ENCODE results near the gene IL11RA. TPM values are rescaled to one million over a fixed set of nuclear protein-coding genes. Genes with fewer than 3 reads are reported as not detected.

IL11RA gene
- polyA plus RNA-seq, 4 donors = 10.3 to 40.0 (median 25.3) TPM

DNA sequence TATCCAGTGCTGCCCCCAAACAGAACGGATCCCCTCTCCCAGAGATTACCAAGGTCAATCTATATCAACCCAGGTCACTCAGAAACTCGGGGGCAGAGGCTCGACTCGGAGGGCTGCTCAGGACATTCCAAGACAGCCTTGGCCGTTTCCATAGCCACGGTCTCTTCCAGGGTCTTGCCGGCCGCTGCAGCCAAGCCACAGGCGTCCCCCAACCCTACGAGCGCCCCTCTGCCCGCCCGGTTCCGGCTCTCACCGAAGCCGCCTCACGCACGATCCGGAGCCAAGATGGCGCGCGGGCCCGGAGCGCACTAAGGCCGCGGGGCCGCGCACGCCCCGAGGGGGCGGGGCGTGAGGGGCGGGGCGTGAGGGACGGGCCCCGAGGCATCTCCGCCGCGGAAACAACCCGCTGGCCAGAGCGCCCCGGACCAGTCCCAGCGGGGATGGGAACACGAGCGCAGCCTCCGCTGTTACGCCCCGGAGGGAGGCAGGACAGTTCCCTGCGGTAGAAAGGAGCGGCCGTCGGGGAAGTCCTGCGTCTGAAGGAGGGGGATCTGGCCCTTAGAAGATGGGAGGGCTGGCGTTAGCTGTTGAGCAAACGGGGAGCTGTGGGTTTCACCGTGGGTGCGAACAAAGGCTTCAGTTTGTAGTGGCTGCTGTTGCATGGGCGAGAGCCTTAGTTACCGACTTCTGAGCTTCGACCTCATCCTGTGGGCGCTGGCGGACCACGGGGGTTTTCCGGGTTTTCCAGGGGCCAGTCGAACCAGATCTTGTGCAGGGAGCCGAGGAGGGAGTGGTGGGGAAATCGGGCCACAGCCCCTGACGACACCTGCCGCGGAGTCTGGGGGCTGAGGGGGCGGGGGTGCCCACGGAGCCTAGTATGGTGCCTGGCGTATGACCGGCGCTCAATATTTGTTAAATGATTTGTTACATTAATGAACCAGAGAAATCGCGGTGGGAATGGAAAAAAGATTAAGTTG is 39.9 kb upstream of the IL11RA start, which contains the start of gene RPP25L:
RPP25L (minus strand) TSS at position 287 of the 977 bp plus-strand sequence. CDS start 801 bp downstream, outside the sequence.
- Histone ChIP-seq H3K27ac (ENCODE audit: low read depth in 1 of 3, low read length in 2 of 3) (peak within 1 kb of the TSS; percentile 60 to 94 (median 64)), H3K9me3 (ENCODE audit: control insufficient read depth in 2 of 2, insufficient read depth in 1 of 2, low read depth in 1 of 2, low read length in 1 of 2) (no peaks in the 10 kb centered on the region), H3K36me3 (ENCODE audit: control insufficient read depth in 3 of 3, insufficient read depth in 2 of 3, low read depth in 1 of 3, low read length in 3 of 3) (peaks cover 4 to 40% (median 5%) of the 10 kb centered on the region in 3 donors), H3K4me3 (ENCODE audit: low read depth in 1 of 3, low read length in 3 of 3) (peak within 1 kb of the TSS; percentile 72 to 86 (median 75)), H3K27me3 (ENCODE audit: control insufficient read depth in 3 of 3, insufficient read depth in 3 of 3, low read length in 3 of 3) (no peaks in the 10 kb centered on the region), H3K4me1 (ENCODE audit: control insufficient read depth in 3 of 3, insufficient read depth in 2 of 3, low read depth in 1 of 3, low read length in 2 of 3) (peaks cover 0 to 27% (median 6%) of the 10 kb centered on the region in 3 donors)
- 0 to 1% (median 0%) methylated on average over 72 to 77 of the region's 77 CpGs for WGBS, 3 donors
- DNase-seq (peak; percentile 90 to 95), FAIRE-seq (no peak)

DNA sequence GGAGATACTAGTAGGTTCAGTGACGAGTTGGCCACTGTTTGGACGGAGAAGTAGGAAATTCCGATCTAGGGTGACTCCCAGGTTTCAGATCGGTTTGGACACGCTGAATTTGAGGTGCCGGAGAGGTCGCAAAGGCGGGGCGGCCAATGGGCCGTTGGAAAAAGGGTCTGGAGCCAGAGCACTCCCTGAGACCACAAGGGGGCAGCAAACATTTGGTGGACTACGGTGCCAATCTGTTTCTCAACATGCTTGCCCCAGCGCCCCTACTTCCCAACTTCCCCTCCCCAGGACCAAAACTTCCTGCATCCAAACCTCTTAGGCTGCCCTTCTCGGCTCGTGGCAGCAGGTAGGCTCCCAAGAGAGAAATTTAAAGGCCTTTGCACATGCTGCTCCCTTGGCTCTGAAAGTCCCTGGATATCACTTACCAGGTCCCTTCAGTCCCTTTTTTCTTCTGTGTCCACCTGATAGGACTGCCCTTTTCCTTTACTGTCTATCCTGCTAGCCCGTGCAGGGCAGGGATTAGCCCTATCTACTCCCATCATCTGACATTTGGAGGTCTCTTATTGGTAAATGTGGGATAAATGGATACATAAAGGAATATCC is 39.1 kb upstream of the IL11RA start:
- Histone ChIP-seq H3K4me1 (ENCODE audit: control insufficient read depth in 3 of 3, insufficient read depth in 2 of 3, low read depth in 1 of 3, low read length in 2 of 3) (peaks cover 0 to 22% (median 6%) of the 10 kb centered on the region in 3 donors), H3K9me3 (ENCODE audit: control insufficient read depth in 2 of 2, insufficient read depth in 1 of 2, low read depth in 1 of 2, low read length in 1 of 2) (no peaks in the 10 kb centered on the region), H3K4me3 (ENCODE audit: low read depth in 1 of 3, low read length in 3 of 3) (peak overlapping the region; percentile 40 to 86 (median 75)), H3K27ac (ENCODE audit: low read depth in 1 of 3, low read length in 2 of 3) (no peak overlapping the region), H3K36me3 (ENCODE audit: control insufficient read depth in 3 of 3, insufficient read depth in 2 of 3, low read depth in 1 of 3, low read length in 3 of 3) (peaks cover 8 to 46% (median 11%) of the 10 kb centered on the region in 3 donors), H3K27me3 (ENCODE audit: control insufficient read depth in 3 of 3, insufficient read depth in 3 of 3, low read length in 3 of 3) (no peaks in the 10 kb centered on the region)
- 1 to 2% (median 1%) methylated on average over 15 of the region's 15 CpGs for WGBS, 3 donors
- no peak for FAIRE-seq
- DNase-seq = peak; percentile 82 to 86

DNA sequence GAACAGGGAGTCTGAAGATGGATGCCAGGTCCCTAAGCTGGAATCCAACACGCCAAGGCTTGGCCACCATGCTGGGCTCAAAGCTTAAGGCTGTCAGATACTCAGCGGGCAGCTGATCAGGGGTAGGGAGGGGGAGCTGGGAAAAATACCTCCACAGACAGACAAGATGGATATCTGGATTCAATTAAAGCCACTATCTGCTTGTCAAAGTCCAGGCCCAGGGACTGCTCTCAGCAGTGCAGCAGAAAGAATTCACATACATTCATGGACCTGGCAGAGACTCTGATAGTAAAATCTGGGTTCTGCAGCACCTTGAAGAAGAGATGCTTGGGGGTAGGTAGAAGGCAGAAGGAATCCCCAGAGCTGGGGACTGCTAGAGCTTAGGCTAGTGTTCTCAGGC is 36.9 kb upstream of the IL11RA start:
- WGBS, 3 donors = 95% methylated on average over 2 of the region's 2 CpGs
- no peak for FAIRE-seq
- no peak overlapping the region for H3K4me3 ChIP-seq (ENCODE audit: low read depth in 1 of 3, low read length in 3 of 3)
- no peak for DNase-seq
- no peak overlapping the region for H3K27ac ChIP-seq (ENCODE audit: low read depth in 1 of 3, low read length in 2 of 3)
- H3K4me1 ChIP-seq (ENCODE audit: control insufficient read depth in 3 of 3, insufficient read depth in 2 of 3, low read depth in 1 of 3, low read length in 2 of 3) = peaks cover 0 to 28% (median 10%) of the 10 kb centered on the region in 3 donors
- H3K9me3 ChIP-seq (ENCODE audit: control insufficient read depth in 2 of 2, insufficient read depth in 1 of 2, low read depth in 1 of 2, low read length in 1 of 2) = no peaks in the 10 kb centered on the region
- H3K27me3 ChIP-seq (ENCODE audit: control insufficient read depth in 3 of 3, insufficient read depth in 3 of 3, low read length in 3 of 3) = no peaks in the 10 kb centered on the region
- H3K36me3 ChIP-seq (ENCODE audit: control insufficient read depth in 3 of 3, insufficient read depth in 2 of 3, low read depth in 1 of 3, low read length in 3 of 3) = peaks cover 8 to 48% (median 17%) of the 10 kb centered on the region in 3 donors

DNA sequence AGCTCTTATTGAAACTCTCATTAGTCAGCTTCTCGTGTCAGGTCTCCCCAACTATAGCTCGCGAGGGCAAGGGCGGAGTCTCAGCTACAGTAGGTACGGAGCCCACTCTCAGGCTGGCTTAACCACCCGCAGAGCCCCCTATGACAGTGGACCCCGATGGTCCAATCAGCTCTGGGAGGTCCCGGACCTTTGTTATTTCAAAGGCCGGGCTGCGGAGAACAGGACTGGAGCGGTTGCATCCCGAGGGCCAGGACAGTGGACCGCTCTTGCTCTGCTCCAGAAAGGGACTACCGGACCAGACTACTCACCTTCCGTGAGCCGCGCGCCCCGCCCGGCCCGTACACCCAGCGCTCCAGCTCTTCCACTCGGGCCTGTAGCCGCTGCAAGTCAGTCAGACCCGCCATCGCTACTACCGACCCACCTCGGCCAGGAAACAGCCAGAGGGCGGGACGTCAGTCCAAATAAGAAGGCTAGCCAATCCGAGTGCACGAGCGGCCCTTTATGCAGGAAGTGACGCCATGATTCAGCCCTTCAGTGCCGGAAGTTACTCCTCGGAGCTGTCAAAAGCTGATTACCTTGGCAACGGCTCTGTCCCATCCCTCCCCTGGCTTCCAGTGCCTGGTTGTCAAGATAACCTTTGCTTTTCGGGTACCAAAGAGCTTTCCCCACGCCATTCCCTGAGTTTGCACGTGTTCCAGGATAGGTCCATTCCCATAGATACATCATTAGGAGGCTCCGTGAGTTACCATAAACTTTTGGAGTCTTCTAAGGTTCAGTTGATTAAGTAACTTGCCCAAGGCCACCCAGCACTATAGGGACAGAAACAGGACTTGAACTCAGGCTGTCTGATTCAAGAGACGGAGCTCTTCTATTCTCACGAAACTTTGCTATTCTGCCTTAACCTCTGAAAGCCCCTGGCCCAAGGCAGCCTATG is 31.7 kb upstream of the IL11RA start, which contains the start of gene DCTN3:
DCTN3 (minus strand) TSS at position 435 of the 934 bp plus-strand sequence; CDS start at position 404, 31 bp downstream.
- 3 to 5% (median 4%) methylated on average over 43 of the region's 43 CpGs for whole genome bisulfite sequencing, 3 donors
- Histone ChIP-seq H3K27ac (ENCODE audit: low read depth in 1 of 3, low read length in 2 of 3) (peak within 1 kb of the TSS in 2 of 3 donors; percentile 17 to 61), H3K9me3 (ENCODE audit: control insufficient read depth in 2 of 2, insufficient read depth in 1 of 2, low read depth in 1 of 2, low read length in 1 of 2) (peaks cover 0 to 2% of the 10 kb centered on the region in 2 donors), H3K4me1 (ENCODE audit: control insufficient read depth in 3 of 3, insufficient read depth in 2 of 3, low read depth in 1 of 3, low read length in 2 of 3) (peaks cover 0 to 24% (median 4%) of the 10 kb centered on the region in 3 donors), H3K27me3 (ENCODE audit: control insufficient read depth in 3 of 3, insufficient read depth in 3 of 3, low read length in 3 of 3) (peaks cover 0 to 46% (median 24%) of the 10 kb centered on the region in 3 donors), H3K4me3 (ENCODE audit: low read depth in 1 of 3, low read length in 3 of 3) (peak within 1 kb of the TSS; percentile 69 to 100 (median 78)), H3K36me3 (ENCODE audit: control insufficient read depth in 3 of 3, insufficient read depth in 2 of 3, low read depth in 1 of 3, low read length in 3 of 3) (peaks cover 6 to 24% (median 17%) of the 10 kb centered on the region in 3 donors)
- FAIRE-seq (no peak), DNase-seq (peak; percentile 95 to 96)

DNA sequence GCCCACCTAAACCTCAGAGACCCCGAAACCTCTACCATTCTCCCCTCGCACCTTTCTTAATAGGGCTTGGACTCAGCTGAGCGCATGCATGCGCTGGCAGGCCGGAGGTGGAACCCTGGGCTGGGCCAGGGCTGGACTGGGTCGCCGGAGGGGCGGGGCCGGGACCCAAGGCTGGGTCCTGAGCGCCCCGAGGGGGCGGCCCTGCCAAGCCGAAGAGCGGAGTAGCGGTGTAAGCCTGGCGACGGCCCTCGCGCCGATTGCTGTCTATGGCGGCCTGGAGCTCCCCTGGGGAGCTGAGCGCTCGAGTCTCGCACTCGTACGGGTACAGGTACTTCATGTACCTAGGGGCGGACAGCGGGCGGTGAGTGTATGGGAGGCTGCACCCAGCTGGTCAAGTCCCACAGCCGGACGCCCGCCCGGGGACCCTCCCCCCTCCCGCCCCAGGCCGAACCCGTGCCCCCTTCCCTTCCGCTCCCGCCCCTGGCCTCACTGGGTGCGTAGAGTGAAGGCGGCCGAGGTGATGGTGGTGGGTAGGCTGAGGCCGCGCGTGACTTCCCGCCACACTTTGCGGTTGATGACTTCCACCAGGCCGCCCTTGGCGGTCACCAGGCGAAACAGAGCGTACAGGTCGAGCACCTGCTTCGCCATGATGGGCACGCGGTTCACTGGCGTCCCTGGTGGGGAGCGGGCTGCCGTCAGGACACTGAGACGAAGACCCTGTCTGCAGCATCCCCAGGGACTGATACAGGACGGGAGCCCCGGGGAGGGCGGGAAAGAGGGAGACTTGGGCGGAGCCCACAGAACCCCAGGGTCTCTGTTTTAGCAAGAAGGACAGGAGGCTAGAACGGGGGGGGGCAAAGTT is 28.4 kb upstream of the IL11RA start:
- DNase-seq = peak in 1 of 2 donors; percentile 29
- Histone ChIP-seq H3K27ac (ENCODE audit: low read depth in 1 of 3, low read length in 2 of 3) (no peak overlapping the region), H3K27me3 (ENCODE audit: control insufficient read depth in 3 of 3, insufficient read depth in 3 of 3, low read length in 3 of 3) (peaks cover 0 to 78% (median 46%) of the 10 kb centered on the region in 3 donors), H3K4me3 (ENCODE audit: low read depth in 1 of 3, low read length in 3 of 3) (no peak overlapping the region), H3K36me3 (ENCODE audit: control insufficient read depth in 3 of 3, insufficient read depth in 2 of 3, low read depth in 1 of 3, low read length in 3 of 3) (no peaks in the 10 kb centered on the region), H3K4me1 (ENCODE audit: control insufficient read depth in 3 of 3, insufficient read depth in 2 of 3, low read depth in 1 of 3, low read length in 2 of 3) (peaks cover 0 to 30% (median 4%) of the 10 kb centered on the region in 3 donors), H3K9me3 (ENCODE audit: control insufficient read depth in 2 of 2, insufficient read depth in 1 of 2, low read depth in 1 of 2, low read length in 1 of 2) (peaks cover 0 to 2% of the 10 kb centered on the region in 2 donors)
- WGBS, 3 donors = 7 to 18% (median 17%) methylated on average over 54 to 63 of the region's 63 CpGs
- FAIRE-seq = no peak

DNA sequence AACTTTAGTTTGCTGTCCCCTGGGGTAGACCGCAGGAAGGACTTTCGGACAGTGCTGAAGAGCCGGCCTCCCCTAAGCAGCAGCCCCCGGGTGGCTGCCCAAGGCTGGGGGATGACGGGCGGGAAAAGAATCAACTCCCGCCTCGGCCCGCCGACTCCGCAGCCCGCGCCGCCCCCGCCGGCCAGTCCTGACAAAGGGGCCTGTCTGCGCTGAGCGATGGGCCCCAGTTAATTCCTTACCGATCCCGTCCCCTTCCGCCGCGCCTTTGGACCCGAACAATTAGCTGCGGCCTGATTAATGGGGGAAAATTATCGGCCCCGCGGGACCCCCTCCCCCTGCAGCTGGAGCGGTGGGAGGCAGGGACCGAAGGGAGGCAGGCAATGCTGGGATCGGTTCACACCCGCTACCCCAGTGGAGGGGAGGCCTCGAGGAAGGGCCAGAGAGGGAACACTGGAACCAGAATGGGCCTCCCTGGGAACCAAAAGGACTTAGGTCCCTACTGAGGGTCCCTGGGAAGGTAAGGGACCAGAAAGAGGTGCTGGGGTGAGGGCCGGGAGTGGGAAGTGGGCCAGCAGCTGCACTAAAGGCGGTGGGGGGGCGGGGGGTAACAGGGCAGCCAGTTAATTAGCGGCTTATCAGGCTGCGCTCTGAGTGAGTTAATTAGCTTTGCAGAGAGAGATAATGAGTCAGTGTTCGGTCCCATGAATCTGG is 27.4 kb upstream of the IL11RA start:
- Histone ChIP-seq H3K9me3 (ENCODE audit: control insufficient read depth in 2 of 2, insufficient read depth in 1 of 2, low read depth in 1 of 2, low read length in 1 of 2) (peaks cover 0 to 2% of the 10 kb centered on the region in 2 donors), H3K36me3 (ENCODE audit: control insufficient read depth in 3 of 3, insufficient read depth in 2 of 3, low read depth in 1 of 3, low read length in 3 of 3) (no peaks in the 10 kb centered on the region), H3K4me1 (ENCODE audit: control insufficient read depth in 3 of 3, insufficient read depth in 2 of 3, low read depth in 1 of 3, low read length in 2 of 3) (peaks cover 0 to 26% (median 2%) of the 10 kb centered on the region in 3 donors), H3K27me3 (ENCODE audit: control insufficient read depth in 3 of 3, insufficient read depth in 3 of 3, low read length in 3 of 3) (peaks cover 0 to 87% (median 51%) of the 10 kb centered on the region in 3 donors), H3K4me3 (ENCODE audit: low read depth in 1 of 3, low read length in 3 of 3) (no peak overlapping the region), H3K27ac (ENCODE audit: low read depth in 1 of 3, low read length in 2 of 3) (no peak overlapping the region)
- WGBS, 3 donors = 13 to 27% (median 16%) methylated on average over 39 of the region's 39 CpGs
- FAIRE-seq (no peak), DNase-seq (no peak)

DNA sequence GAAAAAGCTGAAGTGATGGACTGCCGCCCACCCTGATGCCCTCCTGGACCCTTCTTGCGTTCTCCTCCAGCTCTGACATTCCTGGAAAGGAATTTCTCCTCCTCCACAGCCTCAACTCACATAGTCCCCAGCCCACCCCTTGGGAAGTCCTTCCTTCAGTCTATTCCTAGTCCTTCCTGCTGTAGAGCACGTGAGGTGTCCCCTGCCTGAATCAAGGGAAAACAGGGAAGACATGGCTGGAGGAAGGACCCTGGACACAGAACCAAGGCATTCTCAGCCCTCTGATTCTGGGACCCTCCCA is 26.8 kb upstream of the IL11RA start:
- WGBS, 3 donors = 40 to 59% (median 53%) methylated on average over 3 of the region's 3 CpGs
- Histone ChIP-seq H3K27ac (ENCODE audit: low read depth in 1 of 3, low read length in 2 of 3) (no peak overlapping the region), H3K4me3 (ENCODE audit: low read depth in 1 of 3, low read length in 3 of 3) (no peak overlapping the region), H3K4me1 (ENCODE audit: control insufficient read depth in 3 of 3, insufficient read depth in 2 of 3, low read depth in 1 of 3, low read length in 2 of 3) (peaks cover 0 to 25% (median 2%) of the 10 kb centered on the region in 3 donors), H3K9me3 (ENCODE audit: control insufficient read depth in 2 of 2, insufficient read depth in 1 of 2, low read depth in 1 of 2, low read length in 1 of 2) (peaks cover 0 to 2% of the 10 kb centered on the region in 2 donors), H3K27me3 (ENCODE audit: control insufficient read depth in 3 of 3, insufficient read depth in 3 of 3, low read length in 3 of 3) (peaks cover 0 to 92% (median 51%) of the 10 kb centered on the region in 3 donors), H3K36me3 (ENCODE audit: control insufficient read depth in 3 of 3, insufficient read depth in 2 of 3, low read depth in 1 of 3, low read length in 3 of 3) (no peaks in the 10 kb centered on the region)
- FAIRE-seq = no peak
- DNase-seq = no peak

Data from small intestine (tissue), 7 donors.